ENCODE results near the gene CACNG6.
"Not testable (repeated sequence)": the region's sequence is repeated elsewhere in the genome, so short reads cannot be mapped to it uniquely, and the experiment has no call there.

The CACNG6 gene, protein sequence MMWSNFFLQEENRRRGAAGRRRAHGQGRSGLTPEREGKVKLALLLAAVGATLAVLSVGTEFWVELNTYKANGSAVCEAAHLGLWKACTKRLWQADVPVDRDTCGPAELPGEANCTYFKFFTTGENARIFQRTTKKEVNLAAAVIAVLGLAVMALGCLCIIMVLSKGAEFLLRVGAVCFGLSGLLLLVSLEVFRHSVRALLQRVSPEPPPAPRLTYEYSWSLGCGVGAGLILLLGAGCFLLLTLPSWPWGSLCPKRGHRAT

DNA sequence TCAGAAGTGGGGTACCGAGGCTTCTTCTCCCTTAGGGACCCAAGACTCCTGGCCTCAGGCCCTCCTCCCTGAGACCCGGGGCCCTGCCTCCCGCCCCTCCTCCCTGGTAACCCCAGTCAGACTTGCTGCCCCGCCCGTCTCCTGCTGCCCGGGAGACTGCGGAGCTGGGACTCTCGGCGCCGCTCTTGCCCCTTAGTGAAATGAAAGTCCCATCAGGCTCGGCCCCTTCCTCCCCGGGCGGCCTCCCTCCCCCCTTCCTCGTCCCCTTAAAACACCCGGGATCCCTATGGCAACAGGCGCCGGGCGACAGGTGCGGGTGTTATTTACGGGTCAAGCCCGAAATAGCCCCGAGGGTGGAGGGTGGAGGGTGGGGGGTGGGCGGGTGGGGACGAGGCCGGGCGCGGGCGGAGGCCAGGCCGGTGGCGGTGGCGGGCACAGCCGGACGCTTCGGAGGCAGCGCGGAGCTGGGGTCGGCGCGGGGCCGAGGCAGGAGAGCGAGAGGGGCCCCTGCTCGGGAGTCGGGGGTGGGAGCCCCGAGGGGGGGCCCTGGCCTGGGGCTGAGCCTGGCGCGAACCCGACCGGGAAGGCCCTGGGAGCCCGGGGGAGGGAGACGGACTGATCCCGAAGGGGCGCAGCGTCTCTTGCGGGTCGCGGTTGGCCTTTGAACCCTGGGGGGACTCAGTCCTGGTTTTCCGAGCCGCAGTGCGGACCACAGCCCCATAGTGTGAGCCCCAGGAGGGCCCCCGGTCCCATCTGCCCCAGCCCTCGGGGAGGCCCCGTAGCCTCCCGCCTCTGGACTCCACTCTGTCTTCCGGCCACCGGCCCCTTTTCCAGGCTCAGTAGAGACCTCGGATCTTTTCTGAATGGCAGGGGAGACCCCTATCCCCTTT is at the start of gene CACNG6:
CACNG6 (plus strand) TSS at position 414 of the 890 bp plus-strand sequence. CDS start 1,241 bp downstream, outside the sequence.
- no peak for DNase-seq

- DNase-seq = no peak
Measured at GRCh38 chr19:53942001-53942786, 49.2 kb upstream of the CACNG6 start.

DNA sequence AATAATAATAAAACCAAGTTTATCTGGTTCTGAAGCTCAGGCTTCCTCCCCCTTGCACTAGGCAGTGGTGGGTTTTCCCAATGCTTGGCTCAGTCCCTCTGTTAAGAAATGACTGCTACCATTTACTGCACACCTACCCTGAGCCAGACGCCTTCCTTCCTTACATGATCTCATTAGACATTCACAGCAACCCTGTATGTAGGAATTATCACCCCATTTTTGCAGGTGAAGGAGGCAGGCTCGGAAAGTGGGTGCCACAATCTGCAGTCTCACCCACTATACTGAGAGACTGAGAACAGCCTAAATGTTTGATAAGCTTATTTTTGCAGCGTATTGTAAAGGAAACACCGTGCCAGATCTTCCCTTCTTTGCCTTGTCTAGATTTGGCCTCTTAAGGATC is 47.0 kb upstream of the CACNG6 start:
- no peak for DNase-seq

DNA sequence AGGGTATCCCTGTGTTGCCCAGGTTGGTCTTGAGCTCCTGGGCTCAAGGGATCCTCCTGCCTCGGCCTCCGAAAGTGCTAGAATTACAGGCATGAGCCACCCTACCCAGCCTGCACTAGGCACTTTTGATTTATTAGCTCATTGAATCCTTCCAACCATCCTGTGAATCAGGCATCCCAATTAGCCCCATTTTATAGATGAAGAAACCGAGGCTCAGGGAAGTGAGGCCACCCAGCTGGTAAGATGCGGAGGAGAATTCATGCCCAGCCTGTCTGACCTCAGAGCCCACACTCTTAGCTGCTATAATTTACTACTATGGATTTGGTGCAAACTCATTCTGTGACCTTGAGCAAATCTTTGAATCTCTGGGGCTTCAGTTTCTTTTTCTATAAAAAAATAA is 46.5 kb upstream of the CACNG6 start:
- DNase-seq = no peak

DNA sequence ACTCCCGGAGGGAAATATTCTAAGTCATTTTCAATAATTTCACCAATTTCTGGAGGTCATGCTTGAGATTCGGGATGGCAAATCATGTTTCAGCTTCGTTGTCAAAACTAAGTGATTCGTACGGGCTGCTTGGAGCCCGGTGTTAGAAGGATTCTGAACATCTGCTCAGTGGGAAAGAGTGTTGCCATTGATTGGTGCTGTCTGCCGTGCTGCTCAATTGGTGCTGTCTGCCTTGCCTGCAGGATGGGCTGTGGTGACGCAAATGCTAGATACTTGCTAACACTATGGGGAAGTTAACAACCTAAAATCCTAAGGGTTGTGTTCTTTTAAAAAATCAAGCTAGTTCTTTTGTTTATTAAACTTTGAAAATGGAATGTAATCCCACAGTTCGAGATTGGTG is 46.0 kb upstream of the CACNG6 start:
- DNase-seq = no peak

GRCh38 chr19:53945998-53946397 is 45.4 kb upstream of the CACNG6 start:
- no peak for DNase-seq

- no peak for DNase-seq
Measured at GRCh38 chr19:53947624-53948023, 43.8 kb upstream of the CACNG6 start.

DNA sequence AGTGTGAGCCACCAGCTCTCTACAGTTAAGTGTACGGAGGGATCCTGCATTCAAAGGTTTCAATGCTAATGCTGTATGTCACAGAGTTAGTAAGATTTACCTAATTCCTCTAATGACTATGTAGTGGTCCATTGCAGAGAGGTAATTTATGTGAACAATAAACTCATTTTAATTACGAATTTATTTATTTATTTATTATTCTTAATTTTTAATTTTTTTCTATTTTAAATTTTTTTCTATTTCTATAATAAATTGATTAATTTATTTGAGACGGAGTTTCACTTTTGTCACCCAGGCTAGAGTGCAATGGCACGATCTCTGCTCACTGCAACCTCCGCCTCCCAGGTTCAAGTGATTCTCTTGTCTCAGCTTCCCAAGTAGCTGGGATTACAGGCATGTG is 42.8 kb upstream of the CACNG6 start:
- not testable (repeated sequence) for DNase-seq

GRCh38 chr19:53951436-53951835 is 40.0 kb upstream of the CACNG6 start:
- DNase-seq = no peak

DNA sequence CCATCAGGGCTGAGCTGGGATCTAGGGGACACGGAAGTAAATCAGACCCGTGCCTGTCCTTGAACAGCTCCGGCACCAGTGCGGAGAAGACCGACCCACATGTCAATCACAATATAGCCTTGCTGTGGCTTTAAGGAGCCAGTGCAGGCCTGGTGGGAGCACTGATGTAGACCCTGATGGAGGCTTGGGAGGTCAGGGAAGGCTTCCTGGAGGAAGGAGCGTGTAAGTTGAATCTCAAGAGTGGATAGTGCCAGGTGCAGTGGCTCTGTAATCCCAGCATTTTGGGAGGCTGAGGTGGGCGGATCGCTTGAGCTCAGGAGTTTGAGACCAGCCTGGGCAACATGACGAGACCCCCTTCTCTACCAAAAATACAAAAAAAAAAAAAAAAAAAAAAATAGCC is 39.5 kb upstream of the CACNG6 start:
- DNase-seq = no peak

GRCh38 chr19:53953383-53953782 is 38.1 kb upstream of the CACNG6 start:
- DNase-seq = no peak

DNA sequence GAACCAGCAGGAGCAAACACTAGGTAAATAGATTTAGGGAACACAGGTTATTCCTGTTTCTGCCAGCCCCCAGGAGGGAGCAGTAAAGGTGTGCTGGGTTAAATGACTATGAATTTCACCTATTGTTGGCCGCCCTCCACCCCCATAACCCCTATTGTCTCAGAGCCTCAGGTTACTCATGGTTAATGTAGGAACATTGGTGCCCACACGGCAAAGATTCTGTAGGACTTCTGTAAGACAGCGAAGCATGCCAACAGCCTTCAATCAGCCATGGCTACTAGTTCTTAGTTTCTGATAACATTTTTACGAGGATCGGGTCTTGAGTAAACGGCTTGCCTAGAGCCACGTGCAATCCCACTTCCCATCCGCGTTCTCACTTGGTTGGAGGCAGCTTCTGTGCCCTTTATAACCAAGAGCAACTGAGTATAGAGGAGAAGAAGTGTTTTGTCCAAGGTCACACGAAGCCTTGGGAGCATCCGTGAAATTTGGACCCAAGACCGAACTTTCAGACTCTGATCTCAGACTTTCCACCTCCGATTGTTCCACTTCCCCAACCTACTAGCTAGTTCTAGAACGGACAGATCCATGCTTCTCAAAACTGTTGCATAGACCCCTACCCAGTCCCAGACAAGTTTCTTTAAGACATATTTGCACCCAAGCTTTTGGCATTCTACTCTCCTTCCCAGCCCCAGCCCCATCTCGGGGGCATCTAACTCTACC is 33.8 kb upstream of the CACNG6 start:
- no peak for DNase-seq

DNA sequence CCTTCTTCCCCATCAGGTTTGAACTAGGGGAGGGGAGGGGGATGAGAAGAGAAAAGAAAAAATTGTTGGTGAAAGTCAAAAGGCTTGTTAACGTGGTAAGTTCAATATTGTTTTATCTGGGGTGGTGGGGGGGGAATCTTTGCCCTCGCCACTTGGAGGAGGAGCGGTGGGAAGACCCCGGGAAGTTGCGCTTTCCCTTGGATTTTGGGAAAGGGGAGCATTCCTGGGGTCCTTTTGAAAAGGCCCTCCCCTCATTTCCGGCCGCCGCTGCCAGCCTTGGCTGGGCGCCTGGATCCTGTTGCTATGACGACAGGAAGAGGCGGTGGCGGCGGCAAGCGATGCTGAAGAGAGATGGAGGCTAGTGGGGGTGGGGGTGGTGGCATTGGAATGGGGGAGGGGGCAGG is 33.3 kb upstream of the CACNG6 start:
- DNase-seq = no peak

- no peak for DNase-seq
Measured at GRCh38 chr19:53958823-53959757, 32.3 kb upstream of the CACNG6 start.

- no peak for DNase-seq
Measured at GRCh38 chr19:53960187-53960586, 31.2 kb upstream of the CACNG6 start.

DNA sequence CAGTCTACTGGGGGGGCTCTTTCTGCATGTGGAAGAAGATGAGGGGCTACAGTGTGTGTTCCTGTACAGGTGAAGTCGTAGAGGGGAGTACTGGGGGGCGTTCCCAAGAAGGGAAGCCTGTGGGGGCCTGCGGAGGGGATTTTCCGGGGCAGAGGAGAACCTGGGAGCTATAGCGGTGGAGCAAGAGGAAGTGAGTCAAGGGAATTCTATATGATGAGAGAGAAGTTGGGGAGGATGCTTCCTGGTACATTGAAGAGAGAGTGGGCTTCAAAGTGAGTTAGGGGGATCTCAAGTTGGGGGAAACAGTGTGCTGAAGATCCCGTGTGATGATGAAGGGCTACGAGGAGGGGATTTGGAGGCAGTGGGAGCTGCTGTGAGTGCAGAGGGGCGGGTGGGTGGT is 30.6 kb upstream of the CACNG6 start:
- no peak for DNase-seq

DNA sequence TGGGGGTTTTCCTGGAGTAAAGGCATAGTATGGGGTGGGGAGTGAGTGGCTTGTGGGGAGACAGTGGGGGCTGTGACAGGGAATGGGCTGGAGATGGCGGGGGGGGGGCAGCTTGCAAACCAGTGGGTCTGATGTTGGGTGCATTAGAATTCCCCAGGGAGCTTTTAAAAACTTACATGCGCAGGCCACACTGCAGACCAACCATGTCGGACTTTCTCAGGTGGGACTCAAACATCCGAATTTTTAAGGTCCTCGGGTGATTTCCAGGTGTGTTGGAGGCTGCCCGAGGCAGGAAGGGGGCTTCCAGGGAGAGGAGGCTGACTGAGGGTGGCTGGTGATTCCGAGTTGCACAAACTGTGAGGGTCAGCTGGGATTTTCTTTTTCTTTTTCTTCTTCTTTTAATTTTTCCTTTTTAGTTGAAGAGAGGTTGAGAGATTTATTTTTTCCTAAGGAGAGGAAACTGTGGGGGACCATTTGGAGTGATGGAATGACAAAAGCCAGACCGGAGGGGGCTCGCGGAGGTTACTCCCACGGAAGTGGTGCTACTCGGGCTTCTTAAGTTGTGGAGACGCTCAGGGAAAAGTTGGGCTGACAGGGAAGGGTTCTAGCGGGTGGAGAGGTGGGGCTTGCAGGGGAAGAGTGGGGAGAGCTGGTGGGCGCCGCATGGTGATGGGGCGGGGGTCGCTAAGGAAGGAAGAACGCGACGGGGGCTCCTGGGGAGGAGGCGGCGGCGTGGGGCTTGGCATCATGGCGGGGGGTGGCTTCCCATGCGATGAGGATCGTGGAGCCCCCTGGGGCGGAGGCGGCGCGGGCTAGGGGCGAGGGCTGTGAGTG is 29.7 kb upstream of the CACNG6 start:
- DNase-seq = no peak

DNA sequence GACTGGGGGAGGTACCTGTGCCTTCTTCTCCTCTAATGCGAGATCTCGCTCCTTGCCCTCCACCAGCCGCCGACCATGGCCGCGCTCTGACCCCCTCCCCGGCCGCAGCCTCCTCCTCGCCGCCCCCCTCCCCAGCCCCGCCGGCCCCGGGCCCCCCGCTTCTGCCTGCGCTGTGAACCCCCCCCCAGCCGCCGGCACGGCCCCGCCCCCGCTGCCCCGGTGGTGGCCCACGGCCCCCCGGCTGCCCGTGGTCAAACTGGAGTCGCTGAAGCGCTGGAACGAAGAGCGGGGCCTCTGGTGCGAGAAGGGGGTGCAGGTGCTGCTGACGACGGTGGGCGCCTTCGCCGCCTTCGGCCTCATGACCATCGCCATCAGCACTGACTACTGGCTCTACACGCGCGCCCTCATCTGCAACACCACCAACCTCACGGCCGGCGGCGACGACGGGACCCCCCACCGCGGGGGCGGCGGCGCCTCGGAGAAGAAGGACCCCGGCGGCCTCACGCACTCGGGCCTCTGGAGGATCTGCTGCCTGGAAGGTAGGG is 28.5 kb upstream of the CACNG6 start, which contains the start of gene CACNG8:
CACNG8 (plus strand) TSS at position 51 of the 545 bp plus-strand sequence.
- no peak for DNase-seq

DNA sequence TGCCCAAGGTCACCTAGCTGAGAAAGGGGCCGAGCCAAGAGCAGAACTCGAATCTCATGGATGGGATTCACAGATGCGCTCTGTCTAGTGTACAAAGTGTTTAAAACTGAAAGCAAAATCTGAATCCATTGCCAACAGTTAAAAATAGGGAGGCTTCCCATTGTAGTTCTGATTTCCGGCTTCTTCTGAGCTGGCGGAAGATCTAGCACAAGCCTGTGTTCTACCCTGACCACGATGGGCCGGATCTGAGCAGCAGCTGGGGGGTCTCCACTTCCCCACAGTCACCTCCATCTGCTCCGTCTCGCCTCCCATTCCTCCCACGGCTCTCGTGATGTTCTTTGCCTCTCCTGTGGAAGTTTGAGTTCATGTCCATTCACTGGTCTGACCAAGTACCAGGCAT is 26.3 kb upstream of the CACNG6 start:
- DNase-seq = no peak

- no peak for DNase-seq
Measured at GRCh38 chr19:53966931-53967330, 24.5 kb upstream of the CACNG6 start.
